ENCODE measurements around the gene ENG. TPM values are rescaled to one million over a fixed set of nuclear protein-coding genes. Genes with fewer than 3 reads are reported as not detected.
"Not testable (repeated sequence)": the region's sequence is repeated elsewhere in the genome, so short reads cannot be mapped to it uniquely, and the experiment has no call there.

The ENG gene
- total and polyA plus RNA-seq, 2 of the 4 experiments (the other 2 are of a cell fraction), result 3.6 to 83.3 TPM

DNA sequence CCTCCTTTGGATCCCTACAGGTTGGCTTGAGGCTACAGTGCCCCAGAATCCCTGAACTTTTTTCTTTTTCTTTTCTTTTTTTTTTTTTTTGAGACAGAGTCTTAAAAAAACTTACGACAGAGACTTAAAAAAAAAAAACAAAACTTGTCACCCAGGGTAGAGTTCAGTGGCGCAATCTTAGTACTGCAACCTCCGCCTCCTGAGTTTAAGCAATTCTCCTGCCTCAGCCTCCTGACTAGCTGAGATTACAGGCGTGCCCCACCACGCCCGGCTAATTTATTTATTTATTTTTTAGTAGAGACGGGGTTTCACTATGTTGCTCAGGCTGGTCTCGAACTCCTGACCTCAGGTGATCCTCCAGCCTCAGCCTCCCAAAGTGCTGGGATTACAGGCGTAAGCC is 73.5 kb downstream of the ENG start:
- WGBS, 2 experiments (ENCODE audit: extremely low coverage in 2 of 2, insufficient read length in 1 of 2), result no CpG with 5 or more reads among the region's 9 CpGs
- H3K4me2 ChIP-seq (ENCODE audit: low read depth, low read length); H3K79me1 ChIP-seq (ENCODE audit: low read depth in 1 of 2, low read length in 2 of 2); dilution Hi-C loops (cut with HindIII; ENCODE audit: low sequenced_read_pairs, unreplicated experiment); H3K9me1 ChIP-seq (ENCODE audit: insufficient read depth, low read length); H2BK120ac ChIP-seq (ENCODE audit: low read depth, low read length); H2AK5ac ChIP-seq (ENCODE audit: low read depth, low read length); H3K14ac ChIP-seq (replicated peaks; ENCODE audit: low read depth, low read length); intact Hi-C loops (cut with micrococcal nuclease); ATAC-seq (ENCODE audit: low read depth); H2AK9ac ChIP-seq (replicated peaks; ENCODE audit: low read depth, low read length, poor library complexity); H3K9me3 ChIP-seq (ENCODE audit: control insufficient read depth, insufficient read depth, low read length); H4K5ac ChIP-seq (ENCODE audit: low read depth, low read length); H3K4ac ChIP-seq (ENCODE audit: low read depth, low read length); H2BK15ac ChIP-seq (ENCODE audit: low read depth, low read length); H2AFZ ChIP-seq (replicated peaks; ENCODE audit: low read length, poor library complexity); POLR2A ChIA-PET (ENCODE audit: unreplicated experiment); H3K27ac ChIP-seq (ENCODE audit: insufficient read depth, low read length); H3K23ac ChIP-seq (ENCODE audit: low read depth, low read length); H3K56ac ChIP-seq (ENCODE audit: extremely low read depth, insufficient read depth, low read length); H4K20me1 ChIP-seq (ENCODE audit: insufficient read depth, low read length); BruUV-seq (replicated peaks); H3K27me3 ChIP-seq (ENCODE audit: control insufficient read depth, insufficient read depth, low read length); CTCF ChIA-PET; H4K8ac ChIP-seq (ENCODE audit: low read depth in 2 of 2, low read length in 2 of 2); H3K4me1 ChIP-seq (ENCODE audit: control insufficient read depth, insufficient read depth, low read length); H3K9ac ChIP-seq (ENCODE audit: low read depth, low read length); H2BK20ac ChIP-seq (ENCODE audit: low read depth, low read length); H3K18ac ChIP-seq (ENCODE audit: low read depth, low read length); H2BK5ac ChIP-seq (ENCODE audit: low read depth, low read length, poor library complexity, severe bottlenecking); H3K36me3 ChIP-seq (ENCODE audit: control insufficient read depth, insufficient read depth, low read length); H4K91ac ChIP-seq (ENCODE audit: insufficient read depth, low read depth, low read length); H3K4me3 ChIP-seq (ENCODE audit: insufficient read depth, low read depth, low read length); DNase-seq: not testable (repeated sequence)
- in situ Hi-C loops (cut with MboI; ENCODE audit: low sequenced_read_pairs), result loop anchor here (5.0 kb wide), 1 partner anchor 44 kb away; the partner anchor contains the start of gene TOR2A
